Left lung (tissue), 10 donors: Measurements from ENCODE around the gene RAB14. TPM values are rescaled to one million over a fixed set of nuclear protein-coding genes. Genes with fewer than 3 reads are reported as not detected.

ENCODE experiments used
- ATAC-seq: fragments of 200-7000 bp; cut with Tn5 transposase; one replicate; pipeline ENCODE4 v1.9.1; 2020; ENCODE audit warnings: moderate library complexity
- DNase-seq, 4 donors: peaks; one replicate each; pipeline ENCODE4 v3.0.0-alpha.2; 2013 to 2020
- H3K27ac ChIP-seq, 2 donors: fragments of 200-600 bp; sonication (generic) in 1 of 2; one replicate each; pipeline versions ENCODE4 v1.5.0 to v1.8.0; 2020 to 2021
- H3K27me3 ChIP-seq, 2 donors: fragments of 200-600 bp; sonication (generic) in 1 of 2; one replicate each; pipeline versions ENCODE4 v1.5.0 to v1.8.0; 2020 to 2021
- H3K36me3 ChIP-seq, 2 donors: fragments of 200-600 bp; sonication (generic) in 1 of 2; one replicate each; pipeline versions ENCODE4 v1.5.0 to v1.8.0; 2020 to 2021
- H3K4me1 ChIP-seq, 2 donors: fragments of 200-600 bp; one replicate each; pipeline ENCODE4 v1.8.0; 2021
- H3K4me3 ChIP-seq, 2 donors: fragments of 200-600 bp; sonication (generic) in 1 of 2; one replicate each; pipeline versions ENCODE4 v1.5.0 to v1.8.0; 2020 to 2021; ENCODE audit warnings: mild to moderate bottlenecking in 1 of 2
- H3K9me3 ChIP-seq, 2 donors: fragments of 200-600 bp; sonication (generic) in 1 of 2; one replicate each; pipeline versions ENCODE4 v1.5.0 to v1.8.0; 2020 to 2021
- CTCF ChIP-seq, 2 donors: fragments of 200-600 bp; sonication (generic) in 1 of 2; IDR thresholded peaks; one replicate each; pipeline versions ENCODE4 v1.5.0 to v1.8.0; 2021; ENCODE audit warnings: antibody characterized with exemption in 2 of 2
- intact Hi-C, 2 donors: fragments of 100-400 bp; cut with DNase I; formaldehyde crosslinking; loops; one replicate each; pipeline versions ENCODE4 v1.11.2 to v1.14.2; 2022
- polyA plus RNA-seq, 6 donors: library from polyadenylated mRNA; unstranded; fragments of 120-200 nt; gene quantifications; one replicate each; pipeline ENCODE4 v1.2.1, GENCODE V29; 2013; ENCODE audit not compliant: insufficient read length in 6 of 6
- total RNA-seq, 2 donors: library from RNA; stranded (reverse); fragmentation: NEBNext Ultra II Directional; extraction: Animal tissue kit (Norgen Biotek cat#: 25700); gene quantifications; one replicate each; pipeline ENCODE4 v1.2.1, GENCODE V29; 2021
- donor health status: DM: no; HTN: yes; CAD: no.
- donor health status: DM: no; HTN: no; CAD: no.

Gene RAB14
- total and polyA plus RNA-seq, 8 donors = 81.0 to 111 (median 89.5) TPM

- intact Hi-C loops = loop anchor here in 1 of 2 donors (10.0 kb wide), 1 partner anchor 88 kb away; no protein-coding TSS in a partner anchor
- H3K9me3 ChIP-seq = no peaks in the 10 kb centered on the region
- peak overlapping the region in 1 of 2 donors; percentile 39 for H3K27ac ChIP-seq
- no peak overlapping the region for H3K4me3 ChIP-seq
- TF ChIP-seq CTCF (IDR thresholded peaks at IDR 0.05) = no peak
- no peak for DNase-seq
- peaks cover 2 to 29% of the 10 kb centered on the region in 2 donors for H3K4me1 ChIP-seq
- H3K36me3 ChIP-seq = no peaks in the 10 kb centered on the region
- no peaks in the 10 kb centered on the region for H3K27me3 ChIP-seq
- no peak for ATAC-seq
These were observed 14.7 kb upstream of the RAB14 start for GRCh38 chr9:121216271-121216805.

- no peaks in the 10 kb centered on the region for H3K36me3 ChIP-seq
- intact Hi-C loops = loop anchor here in 1 of 2 donors (5.0 to 10.0 kb wide), 2 partner anchors 91 to 188 kb away; no protein-coding TSS in a partner anchor
- peak overlapping the region in 1 of 2 donors; percentile 5 for H3K27ac ChIP-seq
- no peak for ATAC-seq
- no peaks in the 10 kb centered on the region for H3K9me3 ChIP-seq
- H3K27me3 ChIP-seq = no peaks in the 10 kb centered on the region
- no peak for TF ChIP-seq CTCF (IDR thresholded peaks at IDR 0.05)
- no peak for DNase-seq
- no peak overlapping the region for H3K4me3 ChIP-seq
- peaks cover 2 to 25% of the 10 kb centered on the region in 2 donors for H3K4me1 ChIP-seq
These were observed 12.3 kb upstream of the RAB14 start for GRCh38 chr9:121214005-121214404.

GRCh38 chr9:121213136-121213806 lies 11.6 kb upstream of the RAB14 start:
- peak overlapping the region in 1 of 2 donors; percentile 47 for H3K27ac ChIP-seq
- ATAC-seq (peak; percentile 100), DNase-seq (peak; percentile 65 to 94 (median 86))
- intact Hi-C loops = loop anchor here in 1 of 2 donors (5.0 to 10.0 kb wide), 2 partner anchors 92 to 189 kb away; no protein-coding TSS in a partner anchor
- no peaks in the 10 kb centered on the region for H3K9me3 ChIP-seq
- no peaks in the 10 kb centered on the region for H3K36me3 ChIP-seq
- H3K27me3 ChIP-seq = no peaks in the 10 kb centered on the region
- no peak overlapping the region for H3K4me3 ChIP-seq
- peaks cover 2 to 28% of the 10 kb centered on the region in 2 donors for H3K4me1 ChIP-seq
- peak; percentile 87 to 88 for TF ChIP-seq CTCF (IDR thresholded peaks at IDR 0.05)

- DNase-seq (no peak), ATAC-seq (no peak)
- H3K36me3 ChIP-seq = no peaks in the 10 kb centered on the region
- no peaks in the 10 kb centered on the region for H3K9me3 ChIP-seq
- H3K27ac ChIP-seq = no peak overlapping the region
- intact Hi-C loops = loop anchor here in 1 of 2 donors (5.0 to 10.0 kb wide), 2 partner anchors 94 to 192 kb away; no protein-coding TSS in a partner anchor
- no peaks in the 10 kb centered on the region for H3K27me3 ChIP-seq
- H3K4me3 ChIP-seq = no peak overlapping the region
- TF ChIP-seq CTCF (IDR thresholded peaks at IDR 0.05) = no peak
- H3K4me1 ChIP-seq = peaks cover 2 to 20% of the 10 kb centered on the region in 2 donors
These were observed 8.9 kb upstream of the RAB14 start for GRCh38 chr9:121210536-121210935.

- no peaks in the 10 kb centered on the region for H3K36me3 ChIP-seq
- no peaks in the 10 kb centered on the region for H3K27me3 ChIP-seq
- ATAC-seq (peak; percentile 29), DNase-seq (no peak)
- peak overlapping the region in 1 of 2 donors; percentile 51 for H3K27ac ChIP-seq
- intact Hi-C loops = no loop called here
- H3K4me1 ChIP-seq = peaks cover under 1 to 10% of the 10 kb centered on the region in 2 donors
- no peak overlapping the region for H3K4me3 ChIP-seq
- no peaks in the 10 kb centered on the region for H3K9me3 ChIP-seq
- no peak for TF ChIP-seq CTCF (IDR thresholded peaks at IDR 0.05)
These were observed 5.8 kb upstream of the RAB14 start for GRCh38 chr9:121207371-121207940.
